GM21381 (cell line): ENCODE measurements around the gene RC3H1.

Experiments
- ATAC-seq: cut with Tn5 transposase; IDR thresholded peaks from one replicate; pipeline ENCODE4 v1.9.1; 2021; ENCODE audit warnings: mild to moderate bottlenecking, moderate library complexity; ENCODE audit not compliant: unreplicated experiment

Gene RC3H1

GRCh38 chr1:173889885-173890284 is 132.3 kb downstream of the RC3H1 start:
- ATAC-seq = no peak

- ATAC-seq = no peak
These were observed 133.4 kb downstream of the RC3H1 start for GRCh38 chr1:173888749-173889148.

GRCh38 chr1:173887627-173888026 is 134.5 kb downstream of the RC3H1 start:
- ATAC-seq = no peak

- ATAC-seq = no peak
These were observed 135.2 kb downstream of the RC3H1 start for GRCh38 chr1:173886746-173887611.

- ATAC-seq = no peak
These were observed 137.5 kb downstream of the RC3H1 start for GRCh38 chr1:173884701-173885100.
